HCT116 (cell line): ENCODE results near the gene PRRT1B. TPM values are rescaled to one million over a fixed set of nuclear protein-coding genes. Genes with fewer than 3 reads are reported as not detected.

Experiments
- ATAC-seq: fragments of 200-7000 bp; cut with Tn5 transposase; 2 replicates; pipeline ENCODE4 v1.9.1; 2020; ENCODE audit warnings: mild to moderate bottlenecking, moderate library complexity
- BruUV-seq: library from RNA; stranded (reverse); fragments of 400-500 nt; replicated peaks from 2 replicates; lab custom pipeline; 2021; lab: Mats Ljungman, UMichigan
- CTCF ChIA-PET: fragments of 300-600 bp; sonication (Branson Sonifier 250); formaldehyde crosslinking; loops from one replicate; lab custom pipeline; 2021; ENCODE audit warnings: antibody characterized with exemption; lab: Charles Lee
- POLR2A ChIA-PET: fragments of 300-600, 350-600 bp; sonication (Branson Sonifier 250); formaldehyde crosslinking; loops from one replicate; lab custom pipeline; 2021; ENCODE audit warnings: antibody characterized with exemption; lab: Charles Lee
- RAD21 ChIA-PET, 2 experiments: fragments of 300-600 bp; sonication (Branson Sonifier 250); formaldehyde crosslinking; loops; one replicate each; lab custom pipeline; 2023; ENCODE audit warnings: low total read pairs in 2 of 2; ENCODE audit not compliant: uncharacterized antibody in 2 of 2, unreplicated experiment in 2 of 2, low non-redundant PET in 1 of 2; lab: Charles Lee
- DNase-seq: peaks from one replicate; pipeline ENCODE4 v3.0.0-alpha.2; 2010; ENCODE audit warnings: low read depth, low spot score
- H2AFZ ChIP-seq: fragments of 200-600 bp; shearing (Covaris generic), sonication (generic); 2 replicates; pipeline ENCODE4 v1.6.1; 2017; ENCODE audit warnings: low read depth, mixed run types, mixed read lengths, antibody characterized with exemption, low read length; ENCODE audit not compliant: poor library complexity, severe bottlenecking
- H3K27ac ChIP-seq: 2 replicates; pipeline ENCODE4 v1.5.1; 2012; ENCODE audit warnings: low read depth, low read length
- H3K27me3 ChIP-seq: fragments of 200-600 bp; sonication (generic); 2 replicates; pipeline ENCODE4 v1.6.1; 2016; ENCODE audit warnings: mixed run types, low read length, mixed read lengths; ENCODE audit not compliant: insufficient read depth
- H3K36me3 ChIP-seq, 2 experiments: fragments of 200-500 bp in 1 of 2; fragments of 200-600 bp in 1 of 2; sonication (Bioruptor generic) in 1 of 2; sonication (generic) in 1 of 2; 2 replicates each; pipeline versions ENCODE4 v1.5.1 to v1.6.1; 2014 to 2016; ENCODE audit warnings: low read length in 2 of 2, inconsistent platforms in 1 of 2, mixed read lengths in 1 of 2, mixed run types in 1 of 2; ENCODE audit not compliant: insufficient read depth in 2 of 2, control insufficient read depth in 1 of 2
- H3K4me1 ChIP-seq, 2 experiments: fragments of 200-600 bp in 1 of 2; sonication (generic) in 1 of 2; 2 replicates each; pipeline versions ENCODE4 v1.5.1 to v1.6.1; 2012 to 2017; ENCODE audit warnings: low read length in 2 of 2, inconsistent platforms in 1 of 2, mild to moderate bottlenecking in 1 of 2, mixed read lengths in 1 of 2, mixed run types in 1 of 2, moderate library complexity in 1 of 2; ENCODE audit not compliant: insufficient read depth in 2 of 2, control insufficient read depth in 1 of 2
- H3K4me2 ChIP-seq: fragments of 200-600 bp; sonication (generic); 2 replicates; pipeline ENCODE4 v1.6.1; 2017; ENCODE audit warnings: mixed run types, low read length, mixed read lengths
- H3K4me3 ChIP-seq, 2 experiments: fragments of 200-600 bp in 1 of 2; sonication (generic) in 1 of 2; replicated peaks in 1 of 2; 2 replicates each; pipeline ENCODE4 v1.5.1; 2011 to 2016; ENCODE audit warnings: low read length in 2 of 2, control low read depth in 1 of 2, low read depth in 1 of 2, mild to moderate bottlenecking in 1 of 2, mixed read lengths in 1 of 2, mixed run types in 1 of 2
- H3K79me2 ChIP-seq: fragments of 200-600 bp; sonication (generic); 2 replicates; pipeline ENCODE4 v1.6.1; 2017; ENCODE audit warnings: mild to moderate bottlenecking, mixed run types, low read length, moderate library complexity, mixed read lengths; ENCODE audit not compliant: insufficient read depth
- H3K9ac ChIP-seq: fragments of 200-600 bp; sonication (generic); 2 replicates; pipeline ENCODE4 v1.6.1; 2016; ENCODE audit warnings: low read length, mixed read lengths
- H3K9me2 ChIP-seq: fragments of 200-600 bp; sonication (generic), shearing (Covaris generic); 2 replicates; pipeline ENCODE4 v1.6.1; 2017; ENCODE audit warnings: mixed run types, mild to moderate bottlenecking, moderate library complexity; ENCODE audit not compliant: insufficient read depth
- H3K9me3 ChIP-seq, 2 experiments: fragments of 200-500 bp in 1 of 2; fragments of 200-600 bp in 1 of 2; sonication (Bioruptor generic) in 1 of 2; sonication (generic) in 1 of 2; 2 replicates each; pipeline ENCODE4 v1.6.1; 2014 to 2017; ENCODE audit warnings: low read length in 2 of 2, mixed read lengths in 2 of 2, inconsistent platforms in 1 of 2, low read depth in 1 of 2, mild to moderate bottlenecking in 1 of 2, mixed run types in 1 of 2, moderate library complexity in 1 of 2; ENCODE audit not compliant: control insufficient read depth in 1 of 2, insufficient read depth in 1 of 2
- H4K20me1 ChIP-seq: fragments of 200-600 bp; sonication (generic), shearing (Covaris generic); 2 replicates; pipeline ENCODE4 v1.6.1; 2017; ENCODE audit warnings: mixed run types, mild to moderate bottlenecking, moderate library complexity; ENCODE audit not compliant: insufficient read depth
- CEBPB ChIP-seq: IDR thresholded peaks from 2 replicates; pipeline ENCODE4 v1.6.1; 2012; ENCODE audit warnings: low read depth
- CTCF ChIP-seq, 3 experiments: fragments of 200-600 bp in 1 of 3; sonication (generic) in 1 of 3; IDR thresholded peaks in 2 of 3; conservative IDR thresholded peaks in 1 of 3; 2 replicates each; pipeline ENCODE4 v1.5.1; 2012 to 2017; ENCODE audit warnings: low read depth in 2 of 3, low read length in 2 of 3, antibody characterized with exemption in 1 of 3, borderline replicate concordance in 1 of 3, control low read depth in 1 of 3, mild to moderate bottlenecking in 1 of 3, mixed read lengths in 1 of 3, mixed run types in 1 of 3, moderate library complexity in 1 of 3; ENCODE audit not compliant: insufficient read depth in 1 of 3
- EGR1 ChIP-seq: IDR thresholded peaks from 2 replicates; pipeline ENCODE4 v1.6.1; 2012; ENCODE audit warnings: low read depth
- FOSL1 ChIP-seq: IDR thresholded peaks from 2 replicates; pipeline ENCODE4 v1.6.1; 2012; ENCODE audit warnings: low read depth
- POLR2A ChIP-seq: IDR thresholded peaks from 2 replicates; pipeline ENCODE4 v1.7.0; 2011; ENCODE audit warnings: borderline replicate concordance; ENCODE audit not compliant: insufficient read depth, insufficient read length; ENCODE audit errors: extremely low read depth
- POLR2AphosphoS5 ChIP-seq: IDR thresholded peaks from 2 replicates; pipeline ENCODE4 v1.6.1; 2011; ENCODE audit warnings: mild to moderate bottlenecking, low read depth, low read length, moderate library complexity
- SP1 ChIP-seq: IDR thresholded peaks from 2 replicates; pipeline ENCODE4 v1.6.1; 2012; ENCODE audit warnings: low read depth
- SRF ChIP-seq: IDR thresholded peaks from 2 replicates; pipeline ENCODE4 v1.6.1; 2012; ENCODE audit warnings: low read depth
- TCF7L2 ChIP-seq: IDR thresholded peaks from 2 replicates; pipeline ENCODE4 v1.7.0; 2011; ENCODE audit warnings: borderline replicate concordance, inconsistent platforms; ENCODE audit not compliant: insufficient read depth, insufficient read length; ENCODE audit errors: extremely low read depth
- YY1 ChIP-seq: IDR thresholded peaks from 2 replicates; pipeline ENCODE4 v1.6.1; 2011; ENCODE audit warnings: low read length, low read depth, moderate library complexity, mild to moderate bottlenecking; ENCODE audit not compliant: insufficient replicate concordance; ENCODE audit errors: extremely low read depth
- ZFX ChIP-seq: fragments of 450-650 bp; IDR thresholded peaks from 2 replicates; pipeline ENCODE4 v1.6.1; 2017
- ZNF274 ChIP-seq: fragments of 200-500 bp; sonication (Bioruptor generic); IDR thresholded peaks from 2 replicates; pipeline ENCODE4 v1.6.1; 2014; ENCODE audit warnings: mild to moderate bottlenecking, low read depth, low read length, inconsistent platforms
- intact Hi-C: fragments of 100-400 bp; cut with micrococcal nuclease; formaldehyde crosslinking; loops from 2 replicates; pipeline ENCODE4 v1.10.0; 2022
- total RNA-seq: library from RNA; stranded (reverse); gene quantifications from one replicate; pipeline ENCODE4 v1.2.1, GENCODE V29; 2021; ENCODE audit not compliant: unreplicated experiment
- TF ChIP-seq, protein P1 (sequence below): IDR thresholded peaks from 2 replicates; pipeline ENCODE4 v1.6.1; 2012

PRRT1B gene
- total RNA-seq, 1 experiment from 2014 or later = not detected

DNA sequence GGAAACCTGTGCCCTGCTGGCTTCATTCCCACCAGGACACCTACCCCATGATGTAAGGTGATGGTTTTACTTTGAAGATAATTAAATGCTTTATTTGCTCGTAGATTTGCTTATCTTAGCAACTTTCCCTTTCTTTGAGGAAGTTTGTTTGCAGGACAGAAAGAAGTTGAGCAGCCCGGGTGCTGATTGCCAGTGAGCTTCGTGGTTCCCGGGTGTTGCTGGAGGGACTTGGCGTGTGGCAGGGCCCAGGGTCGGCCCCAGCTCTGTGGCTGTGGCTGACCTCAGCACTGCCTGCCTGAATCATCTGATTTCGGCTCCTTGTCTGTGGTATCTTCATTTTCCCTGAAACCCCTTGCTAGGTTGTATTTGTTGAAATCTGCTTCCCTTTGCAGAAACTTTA lies 33.9 kb upstream of the PRRT1B start:
- DNase-seq = no peak
- intact Hi-C loops = no loop called here
- Histone ChIP-seq H3K9me3 (no peaks in the 10 kb centered on the region), H3K27me3 (no peaks in the 10 kb centered on the region), H3K4me2 (no peak overlapping the region), H3K27ac (no peak overlapping the region), H3K9ac (no peak overlapping the region), H3K4me3 (no peak overlapping the region), H3K79me2 (no peaks in the 10 kb centered on the region), H3K9me2 (no peaks in the 10 kb centered on the region), H4K20me1 (no peaks in the 10 kb centered on the region)
- no TSS peak for BruUV-seq
- POLR2A ChIA-PET = no interaction called here
- no peak for ATAC-seq
- no peak for TF ChIP-seq EGR1
- TF ChIP-seq POLR2A = no peak
- TF ChIP-seq ZFX = no peak
- TF ChIP-seq CTCF (IDR thresholded peaks at IDR 0.05 in 2 of 3, conservative IDR thresholded peaks at IDR 0.05 in 1 of 3; ENCODE audit: borderline replicate concordance in 1 of 3, insufficient read depth in 1 of 3, low read depth in 2 of 3, low read length in 2 of 3) = no peak
- no peak for TF ChIP-seq SP1
- no peak for TF ChIP-seq CEBPB
- no peak for TF ChIP-seq TCF7L2
- TF ChIP-seq FOSL1 = no peak
- TF ChIP-seq, protein P1, sequence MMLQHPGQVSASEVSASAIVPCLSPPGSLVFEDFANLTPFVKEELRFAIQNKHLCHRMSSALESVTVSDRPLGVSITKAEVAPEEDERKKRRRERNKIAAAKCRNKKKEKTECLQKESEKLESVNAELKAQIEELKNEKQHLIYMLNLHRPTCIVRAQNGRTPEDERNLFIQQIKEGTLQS = no peak
- no peak for TF ChIP-seq POLR2AphosphoS5
- TF ChIP-seq ZNF274 = no peak
- TF ChIP-seq YY1 = no peak
- TF ChIP-seq SRF = no peak
- TF ChIP-seq, all 23 proteins: peak for 0
- Histone ChIP-seq H2AFZ (no peak overlapping the region), H3K4me1 (no peaks in the 10 kb centered on the region), H3K36me3 (peaks cover 14 to 22% of the 10 kb centered on the region in 2 experiments)
- RAD21 ChIA-PET = no interaction called here
- CTCF ChIA-PET = no interaction called here
